Gastroesophageal sphincter (tissue), 4 donors: ENCODE data around the gene SPRR5. TPM values are rescaled to one million over a fixed set of nuclear protein-coding genes. Genes with fewer than 3 reads are reported as not detected.

ENCODE experiments used
- ATAC-seq: fragments of 150-250 bp; one replicate; pipeline ENCODE4 v1.9.1; 2016; ENCODE audit warnings: mild to moderate bottlenecking, moderate library complexity
- H3K27ac ChIP-seq, 4 donors: fragments of 200-600 bp; sonication (generic) in 3 of 4; 1 replicate in 3 of 4; 2 replicates in 1 of 4; pipeline ENCODE4 v1.5.1; 2016 to 2019
- H3K27me3 ChIP-seq: fragments of 200-600 bp; sonication (generic); one replicate; pipeline ENCODE4 v1.5.1; 2019
- H3K36me3 ChIP-seq, 2 donors: fragments of 200-600 bp; sonication (generic); one replicate each; pipeline ENCODE4 v1.5.1; 2019; ENCODE audit warnings: control low read depth in 1 of 2
- H3K4me1 ChIP-seq, 3 donors: fragments of 200-600 bp; sonication (generic); 1 replicate in 2 of 3; 2 replicates in 1 of 3; pipeline ENCODE4 v1.5.1; 2016 to 2019; ENCODE audit warnings: control low read depth in 2 of 3
- H3K4me3 ChIP-seq, 2 donors: fragments of 200-600 bp; sonication (generic); one replicate each; pipeline ENCODE4 v1.5.1; 2019; ENCODE audit warnings: mild to moderate bottlenecking in 1 of 2, moderate library complexity in 1 of 2
- H3K9me3 ChIP-seq, 3 donors: fragments of 200-600 bp; sonication (generic); one replicate each; pipeline ENCODE4 v1.5.1; 2017 to 2019; ENCODE audit warnings: control low read depth in 2 of 3
- EP300 ChIP-seq: sonication (generic); formaldehyde crosslinking; IDR thresholded peaks from one replicate; pipeline ENCODE4 v1.6.1; 2017; ENCODE audit warnings: antibody characterized with exemption, mild to moderate bottlenecking
- POLR2A ChIP-seq, 2 donors: fragments of 450-650 bp; IDR thresholded peaks; one replicate each; pipeline ENCODE4 v1.6.1; 2017; ENCODE audit warnings: antibody characterized with exemption in 2 of 2, mild to moderate bottlenecking in 2 of 2, moderate library complexity in 1 of 2
- POLR2AphosphoS5 ChIP-seq: sonication (generic); formaldehyde crosslinking; IDR thresholded peaks from one replicate; pipeline ENCODE4 v1.6.1; 2017; ENCODE audit warnings: antibody characterized with exemption
- WGBS, 2 donors: methylation state at CpG; one replicate each; pipeline ENCODE4 v1.1.5; 2018; ENCODE audit warnings: low coverage in 1 of 2; 5-methylcytosine and 5-hydroxymethylcytosine counted together
- total RNA-seq, 4 donors: library from RNA; depleted of rRNA; stranded (reverse); fragments of >200 nt; gene quantifications; one replicate each; pipeline ENCODE4 v1.1.0, GENCODE V29; 2016
- TF ChIP-seq, protein P1 (sequence below), 4 experiments: fragments of 200-600 bp in 2 of 4; fragments of 450-650 bp in 2 of 4; sonication (generic) in 1 of 4; IDR thresholded peaks; one replicate each; pipeline ENCODE4 v1.5.1; 2017 to 2019; ENCODE audit warnings: antibody characterized with exemption in 4 of 4, mild to moderate bottlenecking in 2 of 4, moderate library complexity in 2 of 4

The SPRR5 gene
- total RNA-seq, 4 donors from 2014 or later, result not detected

DNA sequence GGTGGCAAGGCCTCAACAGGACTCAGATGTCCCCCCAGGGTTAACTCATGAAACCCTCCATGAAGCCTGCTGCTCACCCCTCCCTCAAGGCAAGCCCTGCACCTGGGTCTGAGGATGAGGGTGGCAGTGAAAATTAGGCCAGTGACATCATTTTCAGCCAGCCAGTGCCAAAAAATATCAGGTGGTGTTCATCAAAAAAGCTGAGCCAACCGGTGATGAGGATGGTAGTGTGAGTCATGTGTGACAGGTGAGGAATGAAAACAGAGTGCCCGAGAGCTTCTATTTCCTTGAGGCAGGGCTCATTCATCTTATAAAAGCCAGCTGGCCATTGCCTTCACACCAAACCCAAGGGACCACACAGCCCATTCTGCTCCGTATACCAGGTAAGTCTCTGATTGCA is 36.7 kb downstream of the SPRR5 start, which contains the start of gene SPRR1A:
Gene SPRR1A (plus strand): TSS at position 339 of the 400 bp plus-strand sequence. CDS start 1,150 bp downstream, outside the sequence.
- no peaks in the 10 kb centered on the region for H3K4me1 ChIP-seq
- ATAC-seq, result no peak
- 65 to 100% methylated on average over 1 to 3 of the region's 3 CpGs for WGBS, 2 donors
- H3K4me3 ChIP-seq, result no peak within 1 kb of the TSS
- H3K27ac ChIP-seq, result no peak within 1 kb of the TSS
- H3K36me3 ChIP-seq, result no peaks in the 10 kb centered on the region
- no peaks in the 10 kb centered on the region for H3K9me3 ChIP-seq
- no peaks in the 10 kb centered on the region for H3K27me3 ChIP-seq
- TF ChIP-seq, protein P1, sequence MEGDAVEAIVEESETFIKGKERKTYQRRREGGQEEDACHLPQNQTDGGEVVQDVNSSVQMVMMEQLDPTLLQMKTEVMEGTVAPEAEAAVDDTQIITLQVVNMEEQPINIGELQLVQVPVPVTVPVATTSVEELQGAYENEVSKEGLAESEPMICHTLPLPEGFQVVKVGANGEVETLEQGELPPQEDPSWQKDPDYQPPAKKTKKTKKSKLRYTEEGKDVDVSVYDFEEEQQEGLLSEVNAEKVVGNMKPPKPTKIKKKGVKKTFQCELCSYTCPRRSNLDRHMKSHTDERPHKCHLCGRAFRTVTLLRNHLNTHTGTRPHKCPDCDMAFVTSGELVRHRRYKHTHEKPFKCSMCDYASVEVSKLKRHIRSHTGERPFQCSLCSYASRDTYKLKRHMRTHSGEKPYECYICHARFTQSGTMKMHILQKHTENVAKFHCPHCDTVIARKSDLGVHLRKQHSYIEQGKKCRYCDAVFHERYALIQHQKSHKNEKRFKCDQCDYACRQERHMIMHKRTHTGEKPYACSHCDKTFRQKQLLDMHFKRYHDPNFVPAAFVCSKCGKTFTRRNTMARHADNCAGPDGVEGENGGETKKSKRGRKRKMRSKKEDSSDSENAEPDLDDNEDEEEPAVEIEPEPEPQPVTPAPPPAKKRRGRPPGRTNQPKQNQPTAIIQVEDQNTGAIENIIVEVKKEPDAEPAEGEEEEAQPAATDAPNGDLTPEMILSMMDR (IDR thresholded peaks at IDR 0.05), result no peak
- TF ChIP-seq POLR2AphosphoS5 (no peak), POLR2A (IDR thresholded peaks at IDR 0.05) (no peak), EP300 (no peak)

DNA sequence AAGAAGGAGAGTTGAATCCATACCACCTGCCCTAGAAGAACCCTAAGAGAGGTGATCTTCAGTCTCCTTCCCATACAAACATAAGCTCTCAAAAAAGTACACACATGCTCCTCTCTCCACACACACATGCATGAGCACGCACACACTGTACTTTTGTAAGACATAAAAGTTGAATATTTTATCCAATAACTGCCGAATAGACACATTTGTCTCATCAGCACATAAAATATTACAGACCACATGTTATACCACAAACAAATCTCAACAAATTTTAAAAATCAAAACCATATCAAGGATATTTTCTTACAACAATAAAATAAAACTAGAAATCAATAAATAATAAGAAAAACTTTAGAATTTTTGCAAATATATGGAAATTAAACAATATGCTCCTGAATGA is 39.6 kb downstream of the SPRR5 start:
- no peak overlapping the region for H3K4me3 ChIP-seq
- no peaks in the 10 kb centered on the region for H3K9me3 ChIP-seq
- no peak overlapping the region for H3K27ac ChIP-seq
- no peaks in the 10 kb centered on the region for H3K27me3 ChIP-seq
- H3K4me1 ChIP-seq, result no peaks in the 10 kb centered on the region
- WGBS, 2 donors, result 86 to 90% methylated on average over 2 of the region's 2 CpGs
- TF ChIP-seq, protein P1 (IDR thresholded peaks at IDR 0.05), result no peak
- TF ChIP-seq POLR2AphosphoS5 (no peak), POLR2A (IDR thresholded peaks at IDR 0.05) (no peak), EP300 (no peak)
- no peaks in the 10 kb centered on the region for H3K36me3 ChIP-seq
- no peak for ATAC-seq

DNA sequence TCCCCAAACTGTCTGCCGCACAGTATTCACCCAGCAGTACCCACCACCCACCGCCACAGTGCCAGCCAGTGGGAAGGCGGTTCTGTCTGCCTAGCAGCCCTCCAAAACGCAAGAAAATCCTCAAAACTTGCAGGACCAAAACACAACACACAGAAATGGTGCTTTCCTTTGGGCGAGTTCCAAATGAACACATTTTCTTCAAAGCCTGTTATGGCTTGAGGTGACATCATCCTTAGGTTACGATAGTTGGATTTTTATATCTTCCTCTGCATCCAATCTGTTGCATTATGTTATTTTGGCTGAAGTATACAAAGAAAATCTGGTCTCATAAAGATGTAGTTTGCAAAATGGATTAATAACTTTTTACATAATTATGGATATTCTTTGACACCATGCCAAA is 46.2 kb downstream of the SPRR5 start:
- no peak overlapping the region for H3K27ac ChIP-seq
- no peaks in the 10 kb centered on the region for H3K4me1 ChIP-seq
- TF ChIP-seq POLR2A (IDR thresholded peaks at IDR 0.05), result no peak
- TF ChIP-seq EP300, result no peak
- TF ChIP-seq POLR2AphosphoS5, result no peak
- TF ChIP-seq, protein P1 (IDR thresholded peaks at IDR 0.05), result no peak
- H3K9me3 ChIP-seq, result peaks cover 0 to 18% (median 0%) of the 10 kb centered on the region in 3 donors
- no peak overlapping the region for H3K4me3 ChIP-seq
- ATAC-seq, result no peak
- WGBS, 2 donors, result 67 to 86% methylated on average over 1 to 3 of the region's 6 CpGs
- no peaks in the 10 kb centered on the region for H3K27me3 ChIP-seq
- H3K36me3 ChIP-seq, result no peaks in the 10 kb centered on the region

DNA sequence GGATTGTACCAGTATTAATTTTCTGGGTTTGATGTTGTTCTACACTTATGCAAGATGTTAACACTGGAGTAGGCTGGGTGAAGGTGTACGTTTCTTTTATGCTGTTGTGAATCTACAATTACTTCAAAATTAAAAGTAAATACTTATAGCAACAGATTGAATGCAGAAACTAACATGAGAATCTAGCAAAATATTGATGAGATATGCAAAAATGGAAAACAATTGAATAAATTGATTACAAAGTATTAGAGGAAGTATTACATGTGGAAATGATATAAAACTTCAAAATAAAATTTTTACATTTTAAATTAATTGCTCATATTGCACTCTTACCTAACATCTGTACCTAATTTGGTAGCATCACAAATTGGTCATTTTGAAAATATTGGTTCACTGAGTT is 48.8 kb downstream of the SPRR5 start:
- H3K4me3 ChIP-seq, result no peak overlapping the region
- H3K27ac ChIP-seq, result no peak overlapping the region
- no peaks in the 10 kb centered on the region for H3K36me3 ChIP-seq
- no peaks in the 10 kb centered on the region for H3K27me3 ChIP-seq
- no peak for ATAC-seq
- peaks cover 0 to 18% (median 0%) of the 10 kb centered on the region in 3 donors for H3K9me3 ChIP-seq
- 35 to 41% methylated on average over 1 of the region's 1 CpG for WGBS, 2 donors
- H3K4me1 ChIP-seq, result no peaks in the 10 kb centered on the region
- TF ChIP-seq POLR2A (IDR thresholded peaks at IDR 0.05) (no peak), POLR2AphosphoS5 (no peak), EP300 (no peak)
- TF ChIP-seq, protein P1 (IDR thresholded peaks at IDR 0.05), result no peak

DNA sequence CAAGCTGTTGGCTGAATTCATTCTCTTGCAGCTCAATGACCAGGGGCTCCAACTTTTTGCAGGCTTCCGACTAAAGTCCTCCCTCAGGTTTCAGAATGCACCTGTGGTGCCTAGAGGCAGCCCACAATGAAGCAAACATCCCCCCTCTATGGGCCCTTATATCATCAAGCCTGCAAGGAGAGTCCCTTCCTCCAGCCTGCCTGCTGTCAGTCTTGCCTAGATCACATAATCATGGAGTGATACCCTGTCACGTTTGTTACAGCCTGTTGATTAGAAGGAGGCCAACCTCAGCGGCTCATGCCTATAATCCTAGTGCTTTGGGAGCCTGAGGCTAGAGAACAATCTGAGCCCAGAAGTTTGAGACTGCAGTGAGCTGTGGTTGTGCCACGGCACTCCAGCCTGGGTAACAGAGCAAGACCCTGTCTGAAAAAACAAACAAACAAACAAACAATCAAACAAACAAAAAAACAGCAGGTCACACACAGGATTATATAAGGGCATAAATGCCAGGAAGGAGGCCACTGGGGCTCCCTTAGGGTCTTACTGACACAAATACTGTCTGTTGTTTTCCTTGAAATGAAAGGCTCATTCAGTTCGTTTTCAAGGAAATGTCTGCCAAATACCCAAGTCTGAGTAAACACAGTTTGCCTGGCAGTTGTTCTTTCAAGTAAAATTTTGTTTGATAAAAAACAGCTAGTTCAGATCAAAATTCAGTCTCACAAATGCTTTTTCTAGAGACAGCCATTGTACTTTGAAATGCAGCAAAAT is 49.8 kb downstream of the SPRR5 start:
- H3K4me3 ChIP-seq, result no peak overlapping the region
- no peaks in the 10 kb centered on the region for H3K27me3 ChIP-seq
- WGBS, 2 donors, result 36 to 38% methylated on average over 4 to 5 of the region's 5 CpGs
- ATAC-seq, result no peak
- no peaks in the 10 kb centered on the region for H3K4me1 ChIP-seq
- peaks cover 0 to 18% (median 0%) of the 10 kb centered on the region in 3 donors for H3K9me3 ChIP-seq
- TF ChIP-seq POLR2A (IDR thresholded peaks at IDR 0.05) (no peak), POLR2AphosphoS5 (no peak)
- H3K36me3 ChIP-seq, result no peaks in the 10 kb centered on the region
- no peak overlapping the region for H3K27ac ChIP-seq
